Renal pelvis (tissue), 4 donors: ENCODE measurements around the gene UMAD1. TPM values are rescaled to one million over a fixed set of nuclear protein-coding genes. Genes with fewer than 3 reads are reported as not detected.

Experiments used
- DNase-seq: peaks from one replicate; pipeline ENCODE4 v3.0.0-alpha.2; 2013
- polyA plus RNA-seq, 3 donors: library from polyadenylated mRNA; unstranded; fragments of 120-200 nt; gene quantifications; one replicate each; pipeline ENCODE4 v1.2.1, GENCODE V29; 2013; ENCODE audit not compliant: insufficient read length in 3 of 3

The UMAD1 gene
- polyA plus RNA-seq, 3 donors = 15.9 to 21.5 (median 19.7) TPM

DNA sequence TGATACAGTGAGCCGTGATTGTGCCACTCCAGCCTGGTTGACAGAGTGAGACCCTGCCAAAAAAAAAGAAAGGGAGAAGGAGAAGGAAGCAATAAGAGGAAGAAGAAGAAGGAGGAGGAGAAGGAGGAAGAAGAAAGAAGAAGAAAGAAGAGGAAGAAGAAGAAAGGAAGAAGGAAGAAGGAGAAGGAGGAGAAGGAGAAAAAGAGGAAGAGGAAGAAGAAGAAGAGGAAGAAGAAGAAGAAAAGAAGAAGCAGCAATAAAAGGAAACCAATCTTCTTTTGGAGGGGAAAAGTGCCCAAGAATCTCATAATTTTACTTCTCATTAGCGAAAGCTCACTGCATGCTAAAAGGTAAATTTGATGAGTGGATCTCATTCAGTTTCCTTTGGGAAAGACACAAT lies 242.3 kb downstream of the UMAD1 start:
- no peak for DNase-seq

DNA sequence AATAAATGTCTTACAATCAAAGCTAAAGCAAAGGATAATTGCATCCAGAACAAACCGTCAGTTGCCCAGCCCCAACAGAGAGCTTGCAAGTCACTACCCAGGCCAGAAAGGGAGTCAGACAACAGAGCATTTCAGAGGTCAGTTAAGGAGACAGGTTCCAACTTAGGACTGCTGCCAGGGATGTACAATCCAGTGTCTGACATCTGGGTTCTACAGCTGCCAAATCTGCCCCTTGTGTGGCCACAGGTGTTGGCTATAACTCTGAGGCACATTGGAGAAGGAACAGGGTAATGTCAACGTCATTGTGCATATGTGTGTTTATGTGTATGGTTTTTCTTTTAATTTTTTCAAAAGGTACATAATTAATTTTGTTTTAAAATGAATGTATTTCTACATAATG lies 242.8 kb downstream of the UMAD1 start:
- DNase-seq = no peak

DNA sequence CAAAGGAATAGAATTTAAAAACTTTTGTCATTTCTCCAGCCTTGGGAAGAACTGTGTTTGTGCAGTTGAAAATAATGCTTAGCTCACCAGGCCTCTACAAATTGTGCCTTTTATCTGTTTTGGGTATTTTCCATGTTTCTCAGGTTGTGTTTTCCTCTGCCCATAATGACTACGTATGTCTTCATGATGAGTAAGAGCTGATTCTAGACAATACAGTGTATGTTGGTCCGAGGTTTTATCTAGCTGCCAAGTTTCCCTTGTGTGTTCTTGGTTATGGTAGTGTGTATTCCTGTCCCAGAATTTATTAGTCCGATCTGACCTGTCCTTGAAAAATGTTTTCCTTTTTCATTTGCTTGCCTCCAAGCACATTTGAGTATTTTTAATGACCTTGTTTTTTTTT lies 244.3 kb downstream of the UMAD1 start:
- no peak for DNase-seq

DNA sequence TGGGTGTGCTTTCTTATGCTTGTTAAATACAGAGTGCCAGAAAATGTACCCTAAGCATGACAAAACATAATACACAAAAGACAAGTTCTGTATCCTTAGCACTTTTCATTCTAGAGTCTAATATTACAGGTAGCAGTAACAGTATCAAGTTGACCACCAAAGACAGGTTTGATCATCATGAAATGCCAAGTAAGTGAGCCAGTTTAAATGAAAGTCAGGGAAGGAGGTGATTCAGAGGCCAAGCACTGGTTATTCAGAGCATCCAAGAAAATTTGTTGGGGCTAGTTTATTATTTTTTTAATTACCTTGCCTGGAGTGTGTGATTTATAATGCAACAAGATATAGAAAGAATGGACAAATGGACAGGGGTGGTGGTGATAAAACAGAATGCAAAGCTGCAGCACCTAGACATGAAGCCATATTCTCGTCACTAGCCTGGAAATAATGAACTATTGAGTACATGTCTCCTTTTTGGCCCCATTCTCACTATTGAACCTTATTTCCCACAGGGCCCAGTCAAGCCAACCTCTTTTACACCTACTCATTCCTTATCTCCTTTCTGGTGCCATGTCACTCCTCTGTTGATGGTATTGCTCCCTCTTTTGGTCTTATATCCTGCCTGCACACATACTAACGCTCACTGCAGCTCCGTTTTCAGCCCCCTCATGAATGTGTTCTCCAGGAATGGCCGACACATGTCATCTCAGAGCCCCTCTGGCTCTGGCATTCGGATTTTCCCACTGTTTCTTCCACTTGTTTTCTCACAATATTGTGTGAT lies 249.4 kb downstream of the UMAD1 start:
- DNase-seq = no peak

DNA sequence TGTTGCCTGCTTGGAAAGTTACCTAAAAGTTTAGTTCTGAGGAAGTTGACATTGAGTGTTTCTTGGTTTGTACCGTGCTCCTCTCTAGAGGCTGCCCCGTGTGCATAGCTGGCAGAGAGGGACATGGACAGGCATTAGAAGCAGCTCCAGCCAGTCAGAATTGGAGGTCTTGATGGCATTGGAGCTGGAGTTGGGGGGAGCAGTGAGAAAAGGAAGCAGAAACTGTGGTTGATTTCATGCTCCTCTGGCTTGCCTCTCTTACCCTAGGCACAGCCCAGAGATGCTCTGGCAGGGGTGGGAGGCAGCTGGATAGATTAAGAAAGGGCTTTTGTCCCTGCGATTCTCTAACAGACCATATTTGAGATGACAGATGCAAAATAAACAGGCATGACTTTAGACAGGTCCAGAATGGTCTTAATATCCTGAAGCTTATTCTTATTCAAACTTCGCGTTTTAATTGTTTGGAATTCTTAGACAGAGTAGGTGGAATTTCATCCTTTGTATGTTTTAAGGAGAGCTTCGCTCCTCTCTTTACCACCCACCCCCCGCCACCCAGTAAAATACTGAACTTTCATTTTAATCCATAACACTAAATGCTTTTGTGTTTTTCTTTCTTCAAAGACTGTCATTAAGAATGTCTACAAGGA lies 254.6 kb downstream of the UMAD1 start:
- no peak for DNase-seq

DNA sequence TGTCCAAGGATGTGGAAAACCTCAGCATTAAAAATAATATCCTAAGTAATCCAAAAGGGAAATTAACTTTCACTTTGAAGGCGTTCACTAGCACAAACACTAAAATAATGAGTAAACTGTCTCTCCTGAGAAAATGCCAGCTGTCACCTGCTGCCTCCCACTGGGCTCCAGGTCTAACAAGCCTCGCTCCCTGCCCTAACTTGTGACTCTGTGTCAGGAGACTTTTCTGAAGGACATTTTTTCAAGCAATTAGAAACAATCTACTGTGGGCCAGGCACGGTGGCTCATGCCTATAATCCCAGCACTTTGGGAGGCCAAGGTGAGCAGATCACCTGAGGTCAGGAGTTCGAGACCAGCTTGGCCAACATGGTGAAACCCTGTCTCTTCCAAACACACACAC lies 255.2 kb downstream of the UMAD1 start:
- no peak for DNase-seq

DNA sequence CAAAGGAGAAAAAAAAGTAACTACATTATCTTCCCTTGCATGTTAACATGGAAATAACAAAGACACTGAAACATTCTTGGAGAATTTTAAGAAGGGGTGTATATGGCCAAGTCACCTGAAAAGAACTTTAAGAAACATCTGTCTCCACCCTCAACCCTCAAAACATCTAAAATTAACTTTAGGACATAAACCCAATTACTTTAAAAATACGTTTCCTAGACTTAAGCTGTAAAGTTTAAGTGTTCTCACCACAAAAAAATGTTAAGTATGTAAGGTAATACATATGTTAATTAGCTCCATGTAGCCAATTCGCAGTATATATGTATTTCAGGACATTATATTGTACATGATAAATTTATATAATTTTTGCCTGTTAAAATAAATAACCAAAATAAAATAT lies 257.0 kb downstream of the UMAD1 start:
- DNase-seq = no peak

DNA sequence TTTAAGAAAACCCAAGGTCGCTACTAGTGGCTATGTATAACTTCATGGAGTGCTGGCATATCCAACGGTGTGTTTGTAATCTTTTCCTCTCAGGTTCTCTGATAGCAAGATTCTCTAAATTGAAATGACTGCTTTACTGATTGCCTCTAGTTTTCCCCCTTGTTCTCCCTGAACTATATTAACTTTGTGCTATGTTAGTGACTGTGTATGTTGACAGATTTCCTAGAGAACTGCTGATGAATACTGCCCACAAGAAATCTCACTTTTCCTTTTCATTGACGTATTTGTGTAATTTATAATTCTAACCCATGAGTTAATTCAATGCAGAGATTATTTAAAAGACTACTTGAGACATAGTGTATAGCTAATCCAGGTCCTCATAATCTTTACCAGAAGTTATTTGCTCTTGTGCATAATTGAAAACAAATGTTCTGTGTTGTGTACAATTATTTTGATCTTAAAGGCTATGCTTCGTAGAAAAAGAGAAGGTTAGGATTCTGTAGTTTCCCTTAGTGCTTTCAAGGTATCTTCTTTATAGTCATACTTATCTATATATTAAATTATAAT lies 257.5 kb downstream of the UMAD1 start:
- no peak for DNase-seq

DNA sequence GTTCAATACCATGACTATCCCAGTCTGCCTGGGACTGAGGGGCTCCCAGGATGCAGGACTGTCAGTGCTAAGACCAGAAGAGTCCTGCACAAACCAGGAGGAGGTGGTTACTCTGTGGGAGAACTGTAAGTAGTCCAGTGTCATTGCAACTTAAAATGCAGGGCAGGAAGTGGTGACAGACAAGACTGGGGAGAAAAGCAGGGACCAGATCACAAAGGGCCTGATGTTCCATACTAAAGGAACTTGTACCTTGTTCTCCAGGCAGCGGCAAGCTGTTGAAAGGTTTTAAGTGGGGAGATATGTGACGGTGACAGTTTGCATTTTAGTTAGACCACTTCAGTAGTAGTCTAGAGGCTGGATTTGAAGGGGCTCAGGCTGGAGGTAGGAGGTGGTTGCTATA lies 262.3 kb downstream of the UMAD1 start:
- no peak for DNase-seq

DNA sequence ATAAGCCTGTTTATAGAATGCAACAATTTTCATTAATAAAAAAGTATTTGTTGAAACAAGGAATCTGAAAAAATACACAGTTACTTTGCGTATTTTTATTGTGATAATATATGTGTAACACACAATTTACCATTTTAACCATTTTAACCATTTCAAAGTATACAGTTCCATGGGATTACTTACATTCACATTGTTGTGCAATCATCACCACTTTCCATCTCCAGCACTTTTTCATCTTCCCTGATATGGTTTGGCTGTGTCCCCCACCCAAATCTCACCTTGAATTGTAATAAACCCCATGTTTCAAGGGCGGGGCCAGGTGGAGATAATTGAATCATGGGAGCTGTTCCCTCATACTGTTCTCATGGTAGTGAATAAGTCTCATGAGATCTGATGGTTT lies 266.8 kb downstream of the UMAD1 start:
- no peak for DNase-seq

DNA sequence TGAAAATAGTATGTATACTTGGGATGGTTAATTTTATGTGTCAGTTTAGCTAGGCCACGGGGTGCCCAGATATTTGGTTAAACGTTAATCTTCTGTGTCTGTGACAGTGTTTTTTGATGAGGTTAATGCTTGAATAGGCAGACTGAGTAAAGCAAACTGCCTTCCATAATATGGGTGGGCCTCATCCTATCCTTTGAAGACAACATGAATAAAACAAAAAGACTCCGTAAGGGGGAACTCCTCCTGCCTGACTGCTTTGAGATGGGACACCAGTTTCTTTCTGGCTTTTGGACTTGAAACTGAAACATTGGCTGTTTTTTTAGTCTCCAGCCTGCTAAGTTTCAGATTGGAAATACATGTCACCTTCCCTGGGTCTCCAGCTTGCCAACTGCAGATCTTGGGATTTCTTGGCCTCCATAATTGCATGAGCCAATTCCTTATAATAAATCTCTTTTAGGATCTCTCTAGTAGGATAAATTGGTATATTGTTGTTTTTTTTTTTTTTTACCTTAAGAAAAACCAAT lies 268.1 kb downstream of the UMAD1 start:
- DNase-seq = no peak

DNA sequence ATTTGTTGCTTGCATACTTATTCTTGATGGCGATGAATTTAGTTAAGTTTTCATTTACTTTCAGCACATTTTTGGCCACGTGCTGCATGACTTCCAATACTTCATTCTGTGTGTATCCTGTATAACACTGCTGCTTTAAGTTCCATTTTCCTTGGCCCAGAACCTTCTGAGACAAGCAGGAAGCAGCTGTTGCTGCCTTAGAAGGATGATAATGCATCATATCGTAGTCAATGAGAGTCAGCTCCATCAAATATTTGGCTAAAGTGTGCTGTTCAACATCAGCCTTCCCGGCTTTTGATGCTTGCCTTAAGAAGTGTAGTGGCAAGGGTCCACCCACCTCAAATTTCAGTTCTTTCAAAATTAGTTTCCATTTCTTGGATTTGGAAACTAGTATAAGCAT lies 268.8 kb downstream of the UMAD1 start:
- DNase-seq = no peak

DNA sequence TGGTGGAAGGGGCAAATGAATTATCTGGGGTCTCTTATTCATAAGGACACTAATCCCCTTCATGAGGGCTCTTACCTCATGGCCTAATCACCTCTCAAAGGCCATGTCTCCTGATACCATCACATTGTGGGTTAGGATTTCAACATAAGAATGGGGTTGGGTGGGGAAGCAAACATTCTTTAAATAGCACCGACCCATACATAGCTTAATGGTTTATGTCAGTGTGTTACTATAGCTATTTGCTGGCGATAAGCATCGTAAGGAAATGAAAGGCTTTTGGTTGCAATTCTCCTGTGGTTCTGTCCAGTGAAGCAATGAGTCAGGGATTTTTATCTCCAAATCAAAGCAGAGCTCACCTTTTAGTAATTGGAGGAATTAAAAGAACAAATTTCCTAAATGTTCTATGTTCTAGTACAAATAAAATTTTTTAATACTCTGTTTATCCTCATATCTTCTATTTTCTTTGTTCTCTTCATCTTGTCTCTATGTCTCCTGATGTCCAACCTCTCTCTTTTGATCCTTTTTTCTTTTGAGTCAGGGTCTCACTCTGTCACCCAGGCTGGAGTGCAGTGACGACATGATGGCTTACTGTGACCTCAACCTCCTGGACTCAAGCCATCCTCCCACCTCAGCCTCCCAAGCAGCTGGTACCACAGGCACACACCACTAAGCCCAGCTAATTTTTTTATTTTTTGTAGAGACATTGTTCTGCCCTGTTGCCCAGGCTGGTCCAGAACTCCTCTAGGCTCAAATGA lies 271.0 kb downstream of the UMAD1 start:
- no peak for DNase-seq

DNA sequence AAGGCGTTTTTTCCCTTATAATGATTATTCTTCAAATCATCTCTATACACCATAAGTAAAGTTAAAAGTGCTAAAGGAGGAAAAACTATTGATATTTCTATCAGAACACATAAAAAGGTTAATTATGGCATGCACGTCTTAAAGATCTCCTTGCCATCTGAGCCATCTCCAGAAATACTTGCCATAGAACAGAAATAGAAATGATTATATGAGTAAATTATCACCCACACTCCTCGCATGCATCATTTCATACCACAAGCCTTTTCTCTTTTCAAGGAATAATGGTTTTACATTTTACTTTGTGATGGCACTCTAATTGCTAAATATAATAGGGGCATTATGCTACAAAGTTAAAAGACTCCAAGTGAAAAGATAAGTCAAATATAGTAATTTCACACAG lies 272.4 kb downstream of the UMAD1 start:
- no peak for DNase-seq

DNA sequence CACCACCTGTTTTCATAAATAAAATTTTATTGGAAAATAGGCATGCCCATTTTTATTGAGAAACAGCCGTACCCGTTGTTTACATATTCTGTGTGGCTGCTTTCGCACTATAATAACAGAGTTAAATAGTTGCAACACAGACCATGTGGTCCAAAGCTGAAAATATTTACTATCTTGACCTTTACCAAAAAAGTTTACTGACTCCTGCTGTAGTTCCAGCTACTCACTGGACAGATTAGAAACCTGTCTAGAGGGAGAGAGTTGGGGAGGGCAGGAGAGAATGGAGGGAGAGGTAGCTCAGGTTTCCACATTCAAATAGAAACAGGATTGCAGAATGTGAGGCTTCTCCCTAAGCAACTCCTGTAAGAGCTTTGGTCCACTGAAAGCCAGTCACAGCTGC lies 273.0 kb downstream of the UMAD1 start:
- no peak for DNase-seq

DNA sequence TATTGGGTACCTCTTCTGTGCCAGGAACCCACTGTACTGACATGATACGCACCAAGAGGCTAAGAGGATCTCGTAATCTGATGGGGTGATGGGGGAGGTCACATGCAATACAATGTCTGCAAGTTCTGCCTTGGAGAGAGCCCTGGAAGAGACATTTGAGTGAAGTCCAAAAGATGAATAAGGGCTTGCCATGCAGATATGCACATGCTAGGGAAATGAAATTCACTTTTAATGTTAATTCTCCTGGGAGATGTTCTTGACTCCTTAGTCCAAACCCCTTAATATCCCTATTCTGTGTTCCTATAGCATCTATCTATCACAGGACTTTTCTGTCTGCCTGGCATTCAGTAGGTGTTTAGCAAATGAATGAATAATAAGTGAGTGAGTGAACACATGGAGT lies 274.0 kb downstream of the UMAD1 start:
- no peak for DNase-seq

DNA sequence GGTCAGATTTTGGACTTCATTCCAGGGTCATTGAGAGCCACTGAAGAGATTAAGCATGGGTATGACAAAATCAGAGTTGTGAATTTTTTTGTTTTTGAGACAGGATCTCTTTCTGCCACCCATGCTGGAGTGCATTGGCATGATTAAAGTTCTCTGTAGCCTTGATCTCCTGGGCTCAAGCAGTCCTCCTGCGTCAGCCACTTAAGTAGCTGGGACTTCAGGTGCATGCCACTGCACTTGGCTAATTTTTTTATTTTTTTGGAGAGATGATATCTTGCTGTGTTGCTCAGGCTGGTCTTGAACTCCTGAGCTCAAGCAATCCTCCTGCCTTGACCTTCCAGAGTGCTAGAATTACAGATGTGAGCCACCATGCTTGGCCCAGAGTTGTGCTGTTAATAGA lies 275.5 kb downstream of the UMAD1 start:
- no peak for DNase-seq

DNA sequence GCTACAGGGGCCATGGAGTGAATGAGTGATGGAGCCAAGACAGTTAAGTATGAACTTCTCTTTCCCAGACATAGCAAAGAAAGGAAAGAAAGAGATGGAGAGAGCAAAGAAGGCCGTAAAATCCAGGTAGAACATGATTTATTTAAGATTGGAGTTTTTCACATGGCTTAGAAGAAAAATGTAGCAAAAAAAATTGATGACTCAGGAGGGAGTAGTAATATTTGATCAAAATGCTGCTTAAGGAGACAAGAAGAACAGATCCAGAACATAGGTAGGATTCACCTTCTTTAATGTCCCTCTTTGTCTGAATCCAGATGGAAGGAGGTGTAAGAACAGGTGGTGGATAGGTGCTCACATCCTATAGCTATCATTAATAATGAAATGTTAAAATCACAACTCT lies 277.0 kb downstream of the UMAD1 start:
- DNase-seq = no peak

DNA sequence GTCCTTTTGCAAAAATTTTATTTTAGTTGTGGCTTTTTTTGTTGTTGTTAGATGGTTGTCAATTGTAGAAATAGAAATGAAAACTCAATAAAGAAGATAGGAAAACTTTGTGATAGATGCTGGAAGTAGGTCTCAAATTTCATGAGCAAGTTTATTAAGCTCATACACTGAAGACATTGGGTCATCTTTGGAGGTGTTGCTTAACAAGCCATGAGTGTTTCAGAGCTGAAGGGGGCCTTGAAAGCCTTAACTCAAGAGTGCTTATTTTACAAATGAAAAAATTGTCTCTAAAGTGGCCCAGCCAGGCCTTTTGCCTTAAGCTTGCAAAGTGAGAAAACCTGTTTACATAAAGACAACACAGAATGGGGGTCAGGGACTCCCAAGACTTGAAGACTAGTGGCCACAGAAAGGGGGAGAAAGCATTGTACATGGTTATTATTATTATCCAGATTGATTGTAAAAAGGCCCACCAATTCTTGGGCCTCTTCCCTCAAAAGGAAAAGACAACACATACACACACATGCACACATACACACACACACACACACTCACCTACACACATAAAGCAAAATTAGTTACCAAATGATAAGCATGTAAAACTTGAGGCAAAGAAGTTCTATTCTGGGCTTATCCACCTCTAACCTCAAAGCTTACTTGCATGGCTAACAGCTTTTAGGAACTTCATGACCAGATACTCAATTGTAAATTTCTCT lies 278.3 kb downstream of the UMAD1 start:
- DNase-seq = no peak

DNA sequence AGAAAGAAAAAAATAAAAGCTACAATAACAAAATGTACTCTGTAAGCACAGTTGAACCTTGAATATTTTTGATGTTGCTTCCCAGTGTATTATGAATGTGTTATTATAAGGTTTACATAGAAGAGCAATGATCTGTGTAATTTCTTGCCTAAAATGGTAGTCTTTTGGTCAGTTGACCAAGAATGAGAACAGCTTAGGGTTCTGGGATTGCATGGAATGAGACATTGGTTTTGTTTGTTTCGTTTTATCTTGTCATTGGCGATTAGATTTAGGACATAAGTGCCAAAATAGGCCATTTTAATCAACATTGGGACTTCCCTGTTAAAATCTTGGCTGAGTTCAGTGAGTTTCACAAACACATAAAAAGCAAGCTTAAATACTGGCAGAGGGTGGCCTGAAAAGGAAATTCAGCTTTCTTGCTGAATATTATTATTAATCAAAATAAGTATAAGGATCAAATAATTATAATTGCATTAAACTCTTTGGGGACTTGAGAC lies 278.9 kb downstream of the UMAD1 start:
- DNase-seq = no peak

DNA sequence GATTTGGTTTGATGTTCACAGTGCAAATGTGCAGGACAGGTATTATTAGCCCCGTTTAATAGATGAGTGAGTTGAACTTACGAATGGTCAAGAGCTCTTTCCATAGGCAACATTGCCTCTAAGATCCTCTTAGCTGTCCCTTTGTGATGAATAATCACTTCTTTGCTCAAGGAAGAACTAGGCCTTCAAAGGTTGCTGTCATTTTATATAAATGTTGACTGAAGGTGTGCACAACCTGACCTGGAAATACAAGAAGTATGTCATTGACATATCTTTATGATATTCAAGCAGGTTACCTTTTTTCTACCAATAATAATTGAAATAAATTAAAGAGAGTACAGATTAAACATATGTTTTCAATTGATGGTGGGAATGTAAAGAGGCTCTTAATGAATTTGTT lies 279.5 kb downstream of the UMAD1 start:
- no peak for DNase-seq

DNA sequence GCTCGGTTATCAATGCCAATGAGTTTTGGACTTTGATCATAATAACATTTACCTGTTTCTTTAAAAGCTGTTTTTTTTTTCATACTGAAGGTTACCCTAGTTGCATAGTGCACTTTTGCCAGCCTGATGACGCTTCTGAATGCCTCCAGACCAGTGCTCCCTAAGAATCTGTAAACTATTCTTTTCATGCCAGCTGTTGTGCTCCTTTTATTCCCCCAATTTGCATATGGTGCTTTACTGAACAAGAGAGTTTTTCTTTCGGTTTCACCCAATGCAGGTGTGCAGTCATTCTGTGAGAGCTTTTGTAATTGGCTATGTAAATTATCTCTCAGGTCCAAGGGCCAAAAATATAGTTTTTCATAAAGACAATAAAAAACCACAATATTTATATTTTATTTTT lies 279.9 kb downstream of the UMAD1 start:
- no peak for DNase-seq
